HG03139 (cell line): Measurements from ENCODE around the gene MPZL2.

Experiments
- ATAC-seq: cut with Tn5 transposase; IDR thresholded peaks from one replicate; pipeline ENCODE4 v1.9.1; 2021; ENCODE audit not compliant: unreplicated experiment

Gene MPZL2

DNA sequence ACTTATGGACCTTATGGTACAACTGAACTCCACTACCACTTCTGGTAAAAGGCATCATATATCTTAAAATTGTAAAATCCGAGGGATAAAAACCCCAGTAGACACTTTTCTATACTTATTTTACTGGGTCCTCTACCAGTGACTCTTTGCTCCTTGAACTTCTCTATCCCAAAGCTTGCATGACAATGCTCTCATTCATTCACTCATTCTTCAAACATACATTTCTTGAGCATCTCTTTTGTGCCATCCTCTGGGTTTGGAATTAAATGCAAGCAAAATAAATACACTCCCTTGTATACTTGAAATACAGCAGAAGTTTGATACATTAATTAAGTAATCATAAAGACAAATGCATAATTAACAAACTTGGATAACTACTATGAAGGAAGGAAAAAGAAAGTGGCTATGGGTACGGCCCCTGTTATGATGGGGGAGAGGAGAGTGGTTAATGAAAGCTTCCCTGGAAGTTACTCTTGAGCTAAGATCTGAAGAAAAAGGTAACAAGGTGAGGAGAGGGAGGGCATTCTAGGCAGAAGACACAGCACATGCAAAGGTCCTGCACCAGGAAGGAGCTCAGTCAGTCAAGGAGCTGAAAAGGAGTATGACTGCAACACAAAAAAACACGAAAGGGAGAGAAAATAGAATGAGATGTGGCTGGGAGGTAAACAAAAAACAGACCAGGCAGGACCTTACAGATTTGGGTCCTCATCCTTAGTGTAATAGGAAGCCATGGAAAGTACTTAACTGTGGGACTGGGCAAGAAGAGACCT, 19.9 kb downstream of the MPZL2 start:
- ATAC-seq: no peak

DNA sequence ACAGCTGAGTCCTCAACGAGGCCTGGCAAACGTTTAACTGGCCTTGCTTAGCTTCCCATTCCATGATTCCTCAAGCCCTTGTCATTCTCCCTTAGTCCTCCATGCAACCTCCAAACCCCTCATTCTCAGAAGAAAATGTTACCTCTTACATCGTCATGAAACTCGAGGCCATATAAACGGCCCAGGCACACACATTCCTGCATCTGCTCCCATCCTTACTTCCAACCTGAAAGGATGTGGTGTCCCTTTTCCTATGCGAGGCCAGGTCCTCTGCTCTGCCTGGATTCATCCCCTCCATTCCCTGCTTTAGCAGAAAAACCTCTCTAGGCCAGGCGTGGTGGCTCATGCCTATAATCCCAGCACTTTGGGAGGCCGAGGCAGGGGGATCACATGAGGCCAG, 20.9 kb downstream of the MPZL2 start:
- no peak for ATAC-seq

DNA sequence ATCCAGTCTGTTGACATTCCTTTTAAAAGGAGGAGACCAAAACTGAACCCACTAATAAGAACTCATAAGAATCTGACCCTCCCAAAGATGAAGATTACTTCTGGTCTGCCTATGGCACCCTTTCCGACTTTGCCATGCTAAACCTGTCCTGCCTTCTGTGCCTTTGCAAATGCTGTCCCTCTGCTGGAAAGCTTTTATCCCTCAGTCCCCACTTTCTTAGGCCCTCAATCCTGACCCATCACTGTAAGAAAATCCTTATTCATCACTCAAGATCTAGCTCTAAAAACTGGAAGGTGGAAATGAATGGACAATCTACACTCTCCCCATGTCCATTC, 22.4 kb downstream of the MPZL2 start:
- ATAC-seq: no peak

DNA sequence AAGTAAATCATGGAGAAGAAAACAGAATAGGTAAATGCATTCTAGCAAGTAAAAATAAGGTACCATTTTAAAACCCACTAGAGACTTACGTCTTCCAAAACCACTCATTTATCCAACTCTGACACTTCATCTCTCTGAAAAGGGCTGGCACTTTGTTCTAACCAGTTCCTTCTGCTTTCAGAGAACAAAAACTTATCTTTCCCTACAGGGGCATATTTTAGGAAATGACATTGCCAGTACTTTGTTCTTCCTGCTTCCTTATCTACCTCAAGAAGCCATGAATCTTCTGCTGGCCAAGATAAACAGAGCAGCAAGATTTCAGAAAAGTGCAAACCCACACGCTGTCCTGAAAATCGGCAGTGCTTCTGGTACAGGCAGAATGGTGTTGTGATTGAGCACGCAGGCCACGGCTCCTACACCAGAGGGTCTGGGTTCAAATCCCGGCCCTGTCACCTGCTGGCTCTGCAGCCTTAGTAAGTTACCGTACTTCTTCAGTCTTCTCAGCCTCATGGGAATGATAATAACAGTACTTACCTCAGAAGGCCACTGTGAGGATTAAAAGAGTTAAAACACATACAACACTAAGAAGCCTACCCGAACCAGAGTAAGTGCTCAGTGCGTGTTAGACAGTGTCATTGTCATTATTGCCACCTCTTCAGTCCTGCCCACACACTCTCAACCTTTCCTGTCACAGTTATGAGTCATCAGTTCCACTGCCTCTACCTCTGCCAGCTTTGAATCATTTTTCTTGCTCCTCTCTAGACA, 22.9 kb downstream of the MPZL2 start:
- peak; percentile 59 for ATAC-seq

DNA sequence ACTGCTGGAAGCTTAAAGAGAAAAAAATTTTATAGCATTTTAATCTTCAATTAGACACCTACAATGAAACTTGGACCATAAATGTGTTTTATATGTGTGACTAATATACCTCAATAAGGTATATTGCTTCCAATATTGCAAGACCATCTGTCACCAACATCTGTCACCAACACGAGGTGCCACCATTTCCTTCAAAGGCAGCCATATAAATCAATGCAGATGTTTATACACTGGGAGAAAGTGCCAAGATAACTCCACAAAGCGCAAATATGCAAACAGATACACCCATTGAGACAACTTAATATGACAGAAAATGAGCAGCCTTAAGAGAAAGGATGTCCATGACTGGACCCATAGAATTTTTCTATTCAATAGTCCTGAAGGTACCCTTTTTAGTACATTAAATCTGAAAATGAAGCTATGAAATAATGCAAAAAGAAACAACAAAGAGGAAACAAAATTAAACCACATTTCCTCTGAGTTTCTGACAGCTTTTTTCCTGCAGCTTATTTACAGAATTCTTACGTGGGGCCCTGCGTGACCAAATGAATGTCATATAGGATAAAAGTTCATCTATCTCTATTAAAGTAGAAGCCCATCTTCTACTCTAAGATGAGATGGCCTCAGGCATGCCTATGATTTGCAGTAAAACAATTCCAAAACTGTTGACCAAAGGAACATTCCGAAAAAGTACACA, 24.4 kb downstream of the MPZL2 start:
- no peak for ATAC-seq

DNA sequence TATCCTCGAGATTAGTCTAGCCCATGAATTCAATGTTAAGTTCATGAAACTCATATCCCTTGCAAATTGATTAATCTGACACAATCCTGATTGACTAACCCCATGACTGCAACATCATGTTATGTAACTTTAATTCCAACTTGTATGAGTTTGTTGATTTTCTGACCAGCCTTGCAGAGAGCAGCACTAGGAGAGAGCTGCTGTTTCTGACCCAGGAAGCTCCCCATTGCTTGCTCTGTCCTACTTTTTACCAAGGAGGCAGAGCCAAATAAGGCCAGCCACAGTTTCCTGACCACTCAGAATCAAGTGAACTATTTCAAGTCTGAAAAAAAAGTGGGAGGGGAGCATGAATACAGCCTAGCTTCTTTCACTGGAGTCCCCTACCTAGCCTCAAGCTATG, 25.2 kb downstream of the MPZL2 start:
- ATAC-seq: no peak

DNA sequence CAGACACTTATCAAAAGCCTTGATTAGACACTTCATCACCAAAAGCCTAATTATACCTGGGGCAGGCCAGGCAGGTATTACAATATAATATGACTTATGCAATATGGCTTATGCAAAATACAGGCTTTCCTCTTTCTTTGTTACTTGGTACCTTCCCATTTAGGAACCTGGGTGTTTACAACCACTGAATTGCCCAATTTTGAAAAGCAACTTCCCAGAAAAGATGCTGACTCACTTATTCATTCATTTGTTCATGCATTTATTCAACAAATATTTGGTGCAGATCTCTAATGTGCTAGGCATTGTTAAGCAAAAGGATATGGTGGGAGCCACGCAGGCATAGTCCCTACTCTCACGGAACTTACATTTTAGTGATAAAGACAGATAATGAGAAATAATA, 25.7 kb downstream of the MPZL2 start:
- no peak for ATAC-seq

DNA sequence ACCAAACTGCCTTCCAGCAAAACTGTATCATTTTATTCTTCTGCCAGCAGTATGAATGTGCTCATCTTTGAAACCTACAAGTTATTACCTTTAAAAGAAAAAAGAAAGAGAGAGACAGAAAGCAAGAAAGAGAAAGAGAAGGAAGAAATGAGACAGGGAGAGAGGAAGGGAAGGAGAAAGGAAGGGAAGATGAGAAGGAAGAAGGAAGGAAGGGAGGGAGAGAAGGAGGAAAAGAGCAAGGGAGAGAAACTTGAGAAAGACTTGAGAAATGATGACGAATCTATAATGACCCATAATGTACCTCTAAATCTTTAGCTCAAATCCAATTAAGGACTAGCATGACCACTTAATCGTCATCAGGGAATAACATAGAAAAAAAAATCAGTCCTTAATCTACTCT, 27.9 kb downstream of the MPZL2 start:
- ATAC-seq: no peak

DNA sequence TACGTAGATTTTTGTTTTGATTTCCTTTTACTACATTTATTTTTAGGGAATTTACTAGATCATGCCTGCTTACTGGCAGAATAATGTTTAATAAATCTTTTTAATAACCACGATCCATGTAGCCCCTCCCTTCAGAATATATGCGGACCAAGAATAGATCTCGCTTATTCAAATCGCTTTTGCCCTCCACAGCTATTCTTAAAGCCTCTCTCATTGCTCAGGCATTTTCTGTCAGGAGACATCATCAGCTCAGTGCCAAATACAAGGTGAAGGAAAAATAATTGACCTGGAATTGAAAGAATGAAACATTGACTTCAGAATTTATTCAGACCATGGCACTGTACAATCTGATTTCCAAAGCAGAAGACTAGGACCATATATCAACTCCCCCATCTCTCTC, 29.3 kb downstream of the MPZL2 start:
- ATAC-seq: no peak

DNA sequence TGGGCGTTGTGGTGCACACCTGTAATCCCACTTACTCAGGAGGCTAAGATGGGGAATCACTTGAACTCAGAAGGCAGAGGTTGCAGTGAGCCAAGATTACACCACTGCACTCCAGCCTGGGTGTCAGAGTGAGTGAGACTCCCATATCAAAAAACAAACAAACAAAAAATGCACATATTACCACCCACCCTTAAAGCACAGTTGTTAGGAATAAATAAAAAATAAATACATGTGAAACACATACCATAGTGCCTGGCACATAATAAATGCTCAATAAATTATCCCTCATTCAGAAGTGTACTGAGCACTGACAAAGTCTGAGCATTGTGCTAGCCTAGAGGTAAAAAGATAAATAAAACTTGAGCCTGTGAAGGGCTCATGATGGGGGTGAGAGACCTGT, 30.2 kb downstream of the MPZL2 start:
- no peak for ATAC-seq

DNA sequence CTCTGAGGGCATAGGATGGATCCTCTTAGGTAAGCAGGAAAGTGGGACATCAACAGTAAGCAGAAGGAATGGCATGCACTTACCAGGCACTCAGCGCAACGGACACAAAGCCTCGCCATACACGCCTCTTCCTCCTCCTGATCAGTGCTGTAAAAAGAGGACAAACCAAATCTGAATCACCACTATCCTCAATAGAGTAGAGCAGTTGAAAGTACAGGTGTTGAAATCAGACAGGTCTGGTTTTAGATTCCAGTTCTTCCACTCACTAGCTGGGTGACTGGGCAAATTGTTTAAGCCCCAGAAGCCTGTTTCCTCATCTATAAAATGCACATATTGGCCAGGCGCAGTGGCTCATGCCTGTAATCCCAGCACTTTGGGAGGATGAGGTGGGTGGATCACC, 30.7 kb downstream of the MPZL2 start:
- no peak for ATAC-seq

DNA sequence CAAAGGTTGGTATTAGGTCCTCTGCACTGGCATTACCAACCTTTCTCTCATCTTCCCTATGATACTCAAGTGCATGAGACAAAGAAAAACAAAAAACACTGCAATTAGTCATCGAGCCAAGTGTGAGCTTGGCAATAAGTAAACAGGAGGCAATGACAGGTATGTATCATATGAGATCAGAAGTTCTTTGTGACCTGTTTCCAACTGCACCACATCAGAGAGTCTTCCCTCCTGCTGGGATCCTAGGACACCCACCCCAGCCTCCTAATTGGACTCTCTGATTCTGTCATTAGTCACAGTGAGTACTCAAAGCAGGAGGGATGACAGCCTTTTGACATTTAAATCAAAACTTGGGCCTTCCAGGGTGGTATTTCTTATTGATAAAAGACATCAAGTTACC, 31.4 kb downstream of the MPZL2 start:
- ATAC-seq: no peak

DNA sequence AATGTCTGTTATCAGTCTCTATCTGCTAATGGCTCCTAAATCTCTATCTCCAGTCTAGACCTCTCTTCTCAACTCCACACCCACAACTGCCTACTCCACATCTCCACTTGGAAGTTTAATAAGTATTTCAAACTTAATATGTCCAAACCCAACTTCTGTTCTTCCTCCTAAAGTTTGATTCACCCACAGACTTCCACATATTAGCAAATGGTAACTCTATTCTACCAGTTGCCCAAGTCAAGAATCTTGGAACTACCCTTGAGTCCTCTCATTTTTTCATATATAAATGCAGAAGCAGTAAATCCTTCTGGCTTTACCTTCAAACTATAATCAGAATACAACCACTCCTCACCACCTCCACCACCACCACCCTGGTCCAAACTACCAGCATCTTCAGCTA, 32.6 kb downstream of the MPZL2 start:
- no peak for ATAC-seq

DNA sequence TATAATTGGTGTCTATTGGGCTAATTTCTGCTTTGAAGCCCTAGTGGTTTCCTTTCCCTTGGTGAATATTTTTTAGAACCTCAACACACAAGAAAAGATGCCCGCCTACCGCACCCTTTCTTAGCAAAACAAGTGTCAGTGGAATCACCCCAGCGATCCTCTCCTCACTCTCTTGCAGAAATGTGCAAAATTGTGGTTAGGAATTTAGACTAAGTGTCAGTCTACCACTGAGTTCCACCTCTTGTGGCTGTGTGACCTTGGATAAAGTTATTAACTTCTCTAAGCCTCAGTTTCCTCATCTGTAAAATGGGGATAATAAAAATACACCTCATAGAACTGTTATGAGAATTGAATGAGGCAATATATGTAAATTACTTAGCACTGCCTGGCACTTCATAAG, 34.0 kb downstream of the MPZL2 start:
- no peak for ATAC-seq

DNA sequence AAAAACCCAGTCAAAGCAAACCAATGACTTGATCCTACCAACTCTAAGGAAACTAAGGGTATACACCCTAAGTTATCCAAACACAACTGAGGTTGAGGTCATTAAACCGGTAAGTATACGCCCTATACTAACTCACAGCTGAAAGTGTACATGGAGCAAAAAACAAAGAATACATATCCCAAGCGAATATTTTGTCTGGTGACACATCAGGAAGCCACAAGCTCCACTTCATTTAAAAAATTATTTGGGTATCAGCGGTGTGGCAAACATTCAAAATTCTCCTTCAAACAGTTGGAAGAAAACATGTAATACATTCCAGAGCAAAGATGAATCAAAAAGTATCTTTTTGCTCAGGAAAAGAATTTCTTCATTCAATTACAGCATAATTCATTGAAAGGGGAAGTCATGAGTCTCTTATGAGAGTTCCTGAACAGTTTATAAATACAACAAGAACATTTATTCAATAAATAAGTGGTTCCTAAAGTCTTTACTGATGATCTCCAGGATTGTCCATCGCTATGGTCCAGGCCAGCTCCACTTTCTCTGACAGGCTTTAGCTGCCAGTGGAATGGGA, 34.7 kb downstream of the MPZL2 start:
- no peak for ATAC-seq

DNA sequence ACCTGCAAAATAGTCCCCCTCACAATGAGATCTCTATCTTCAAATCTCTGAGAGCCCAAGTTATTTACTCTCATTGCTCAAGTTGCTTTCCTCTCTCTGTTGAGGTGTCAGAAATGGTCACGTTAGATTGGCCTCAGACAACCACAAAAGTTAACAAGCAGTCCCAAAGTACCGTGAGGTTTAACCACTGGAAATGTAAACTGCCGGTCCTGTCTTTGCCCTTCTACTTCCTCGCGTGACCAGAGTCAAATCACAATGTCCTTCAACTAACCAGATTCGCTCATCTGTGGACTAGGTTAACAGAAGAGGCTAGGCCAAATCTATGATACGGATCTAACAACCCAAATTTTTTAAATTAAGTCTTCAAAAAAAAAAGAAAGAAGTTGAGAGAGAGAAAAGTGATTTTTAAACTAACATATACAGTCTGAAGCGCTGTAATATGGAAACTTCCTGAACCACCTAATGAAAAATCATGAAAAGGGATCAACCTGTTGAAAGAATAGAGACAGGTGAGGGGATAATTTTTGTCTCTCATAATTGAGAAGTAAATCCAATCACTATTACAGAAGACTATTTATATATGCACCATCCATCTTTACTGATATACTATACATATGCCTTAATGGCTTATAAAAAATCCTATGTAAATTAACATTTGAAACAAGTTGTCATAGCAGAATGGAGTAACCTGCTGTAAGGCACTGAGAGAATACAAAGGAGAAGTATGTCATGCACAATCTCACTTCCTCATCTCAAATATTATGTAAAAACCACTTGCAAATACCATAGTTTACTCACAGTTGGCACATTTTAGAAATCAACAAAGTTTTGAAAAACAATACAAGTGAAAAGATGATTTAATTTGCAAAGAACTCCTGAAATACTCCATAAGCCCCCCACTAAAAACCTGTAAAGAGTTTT, 36.0 kb downstream of the MPZL2 start:
- peak; percentile 51 for ATAC-seq

DNA sequence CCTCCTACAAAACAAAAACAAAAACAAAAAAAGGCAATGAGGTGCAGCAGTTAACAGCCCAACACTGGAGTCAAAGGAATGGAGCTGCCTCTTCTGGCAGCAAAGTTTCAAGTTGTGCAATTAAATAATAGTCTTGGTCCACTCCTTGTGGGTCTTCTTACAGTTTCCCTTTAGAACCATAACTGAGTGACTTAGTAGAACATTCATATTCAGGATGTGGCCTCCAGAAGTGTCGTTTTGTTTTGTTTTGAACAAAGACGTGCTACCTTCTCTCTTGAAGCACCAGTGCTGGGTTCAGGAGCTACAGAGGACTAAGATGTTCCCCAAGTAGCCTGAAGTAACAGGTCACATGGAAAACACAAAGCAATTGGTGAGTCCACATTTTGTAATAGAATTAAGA, 37.3 kb downstream of the MPZL2 start:
- ATAC-seq: no peak

DNA sequence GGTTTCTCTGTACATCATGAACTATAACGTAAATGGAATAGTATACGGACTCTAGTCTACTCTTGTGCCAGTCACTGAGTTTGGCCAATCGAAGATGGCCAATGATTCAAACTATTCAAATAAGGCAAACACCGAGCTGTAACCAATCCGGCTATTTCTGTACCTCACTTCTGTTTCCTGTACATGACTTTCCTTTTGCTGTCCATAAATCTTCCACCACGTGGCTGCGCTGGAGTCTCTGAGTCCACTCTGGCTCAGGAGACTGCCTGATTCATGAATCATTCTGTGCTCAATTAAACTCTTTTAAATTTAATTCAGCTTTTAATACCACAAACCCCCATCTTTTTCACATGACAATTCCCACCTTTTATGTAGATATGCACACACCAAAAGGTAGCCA, 37.8 kb downstream of the MPZL2 start:
- no peak for ATAC-seq

DNA sequence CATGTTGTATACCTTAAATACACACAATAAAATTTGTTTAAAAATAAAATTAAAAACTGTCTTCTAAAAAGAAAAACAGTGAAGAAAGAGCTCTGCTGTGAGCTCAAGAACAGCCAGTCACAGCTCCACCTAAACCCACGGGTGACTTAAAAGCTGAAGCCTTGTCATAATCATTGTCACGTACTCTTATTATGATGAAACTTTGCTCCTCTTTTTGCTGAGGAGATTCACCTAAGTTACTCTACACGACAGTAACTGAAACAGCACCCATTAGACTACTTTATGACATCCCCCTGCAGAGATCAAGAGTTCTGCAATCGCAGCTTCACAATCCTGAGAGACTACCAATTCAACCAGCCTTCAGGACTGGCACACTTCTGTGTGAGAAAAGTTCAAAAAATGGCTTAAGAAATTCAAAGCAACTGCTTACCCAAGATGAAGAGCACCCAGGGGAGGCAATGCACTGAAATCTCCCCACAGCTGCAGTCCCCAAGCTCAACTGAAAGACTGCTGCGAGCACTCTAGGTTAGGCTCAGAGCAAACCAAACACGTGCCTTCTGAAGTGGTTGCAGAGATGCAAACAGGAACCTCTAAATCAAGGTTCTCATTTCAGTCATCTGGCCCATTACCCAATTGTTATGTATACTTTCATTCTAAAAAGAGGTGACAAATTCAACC, 39.4 kb downstream of the MPZL2 start, which contains the start of gene JAML:
Gene JAML, minus strand, starts transcription at position 501 of the 678 bp plus-strand sequence. CDS start 10,145 bp downstream, outside the sequence.
- no peak for ATAC-seq

DNA sequence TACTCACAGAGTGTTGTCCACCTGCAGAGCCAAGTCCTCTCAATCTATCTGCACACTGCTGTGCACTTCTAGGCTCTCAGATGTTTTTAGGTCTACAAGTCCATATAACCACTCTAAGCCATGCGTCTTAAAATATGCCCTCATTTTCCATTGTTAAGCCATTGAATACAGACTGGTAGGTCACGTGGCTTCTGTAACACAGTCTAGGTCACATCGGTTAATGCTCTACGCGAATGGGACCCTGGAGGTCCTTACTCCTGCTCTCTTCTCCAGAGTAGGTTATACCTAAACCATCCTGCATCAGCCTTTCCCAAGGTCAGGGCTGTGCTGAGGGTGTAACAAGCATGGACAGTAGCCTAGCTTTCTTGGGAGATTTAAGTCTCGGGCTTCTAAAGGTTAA, 40.1 kb downstream of the MPZL2 start:
- no peak for ATAC-seq
